Upper lobe of left lung (tissue), 4 donors: ENCODE data around the gene CLK3.

Experiments used
- CTCF ChIP-seq, 6 experiments: fragments of 450-650 bp in 4 of 6; fragments of 200-600 bp in 2 of 6; sonication (generic) in 2 of 6; IDR thresholded peaks; one replicate each; pipeline ENCODE4 v1.5.1; 2016 to 2019; ENCODE audit warnings: antibody characterized with exemption in 6 of 6
- EP300 ChIP-seq, 4 donors: sonication (generic); formaldehyde crosslinking; IDR thresholded peaks; one replicate each; pipeline ENCODE4 v1.5.1; 2017; ENCODE audit warnings: antibody characterized with exemption in 4 of 4, control low read depth in 2 of 4
- POLR2A ChIP-seq, 4 donors: fragments of 450-650 bp; IDR thresholded peaks; one replicate each; pipeline ENCODE4 v1.5.1; 2016 to 2017; ENCODE audit warnings: antibody characterized with exemption in 4 of 4, mild to moderate bottlenecking in 2 of 4
- POLR2AphosphoS5 ChIP-seq, 2 donors: sonication (generic); formaldehyde crosslinking; IDR thresholded peaks; one replicate each; pipeline ENCODE4 v1.5.1; 2017; ENCODE audit warnings: antibody characterized with exemption in 2 of 2

- TF ChIP-seq CTCF (IDR thresholded peaks at IDR 0.05) (no peak), POLR2A (IDR thresholded peaks at IDR 0.05) (no peak), POLR2AphosphoS5 (IDR thresholded peaks at IDR 0.05) (no peak), EP300 (IDR thresholded peaks at IDR 0.05) (no peak)
Observed at GRCh38 chr15:74605795-74606150, 9.9 kb upstream of the CLK3 start.
